ENCODE results near the gene ECE1.

The ECE1 gene

GRCh38 chr1:21293537-21294265 lies 3.4 kb upstream of the ECE1 start:
- H3K4me3 ChIP-seq (ENCODE audit: low read depth, low read length) = no peak overlapping the region
- TF ChIP-seq CTCF (IDR thresholded peaks at IDR 0.05; ENCODE audit: insufficient read depth, low read length, missing control alignments) = no peak
- no peak for DNase-seq (ENCODE audit: low read depth, low spot score)
- ChIA-PET CTCF (interaction anchor here (1.3 to 3.3 kb wide), 4 partner anchors 24 to 42 kb away, joined by 3 to 18 read pairs (median 8); no protein-coding TSS in a partner anchor), POLR2A (no interaction called here)

GRCh38 chr1:21292984-21293536 lies 2.8 kb upstream of the ECE1 start:
- no peak overlapping the region for H3K4me3 ChIP-seq (ENCODE audit: low read depth, low read length)
- no peak for DNase-seq (ENCODE audit: low read depth, low spot score)
- TF ChIP-seq CTCF (IDR thresholded peaks at IDR 0.05; ENCODE audit: insufficient read depth, low read length, missing control alignments) = no peak
- ChIA-PET POLR2A (no interaction called here), CTCF (interaction anchor here (1.3 to 3.3 kb wide), 3 partner anchors 23 to 41 kb away, joined by 3 to 18 read pairs (median 10); no protein-coding TSS in a partner anchor)

- no peak for DNase-seq (ENCODE audit: low read depth, low spot score)
- no peak for TF ChIP-seq CTCF (IDR thresholded peaks at IDR 0.05; ENCODE audit: insufficient read depth, low read length, missing control alignments)
- no peak overlapping the region for H3K4me3 ChIP-seq (ENCODE audit: low read depth, low read length)
- ChIA-PET CTCF (interaction anchor here (1.3 to 3.3 kb wide), 3 partner anchors 23 to 42 kb away, joined by 3 to 18 read pairs (median 10); no protein-coding TSS in a partner anchor), POLR2A (no interaction called here)
Measured at GRCh38 chr1:21292503-21292983, 2.3 kb upstream of the ECE1 start.

GRCh38 chr1:21291964-21292363 lies 1.7 kb upstream of the ECE1 start:
- DNase-seq (ENCODE audit: low read depth, low spot score) = no peak
- CTCF ChIA-PET = interaction anchor here (2.0 to 3.3 kb wide), 2 partner anchors 22 to 37 kb away, joined by 10 to 18 read pairs; no protein-coding TSS in a partner anchor
- POLR2A ChIA-PET = no interaction called here
- no peak for TF ChIP-seq CTCF (IDR thresholded peaks at IDR 0.05; ENCODE audit: insufficient read depth, low read length, missing control alignments)
- H3K4me3 ChIP-seq (ENCODE audit: low read depth, low read length) = no peak overlapping the region

- ChIA-PET POLR2A (no interaction called here), CTCF (interaction anchor here (1.2 to 3.3 kb wide), 4 partner anchors 12 to 36 kb away, joined by 3 to 18 read pairs (median 7); no protein-coding TSS in a partner anchor)
- TF ChIP-seq CTCF (IDR thresholded peaks at IDR 0.05; ENCODE audit: insufficient read depth, low read length, missing control alignments) = no peak
- H3K4me3 ChIP-seq (ENCODE audit: low read depth, low read length) = no peak overlapping the region; the same call in 1 of the 2 replicates
- DNase-seq (ENCODE audit: low read depth, low spot score) = no peak
Measured at GRCh38 chr1:21291184-21291583, 921 bp upstream of the ECE1 start.

GRCh38 chr1:21290546-21290944 lies 282 bp upstream of the ECE1 start:
- ChIA-PET POLR2A (no interaction called here), CTCF (interaction anchor here (1.2 to 3.3 kb wide), 3 partner anchors 11 to 29 kb away, joined by 3 to 18 read pairs (median 4); no protein-coding TSS in a partner anchor)
- no peak for TF ChIP-seq CTCF (IDR thresholded peaks at IDR 0.05; ENCODE audit: insufficient read depth, low read length, missing control alignments)
- DNase-seq (ENCODE audit: low read depth, low spot score) = no peak
- H3K4me3 ChIP-seq (ENCODE audit: low read depth, low read length) = peak overlapping the region; percentile 83
